Trophoblast cell (in vitro differentiated cells and primary cell): ENCODE data around the gene F7.

Source experiments
- DNase-seq, 2 donors: peaks; one replicate each; pipeline ENCODE4 v3.0.0-alpha.2; 2016
- H2AFZ ChIP-seq: 2 replicates; pipeline ENCODE4 v1.6.1; 2013; ENCODE audit warnings: low read length, moderate library complexity, mild to moderate bottlenecking; ENCODE audit not compliant: insufficient read depth, poor library complexity
- H2AK5ac ChIP-seq: 2 replicates; pipeline ENCODE4 v1.6.1; 2013; ENCODE audit warnings: mild to moderate bottlenecking, low read length
- H2BK120ac ChIP-seq: 2 replicates; pipeline ENCODE4 v1.6.1; 2013; ENCODE audit warnings: low read length, mild to moderate bottlenecking, moderate library complexity; ENCODE audit not compliant: insufficient read depth, poor library complexity
- H2BK12ac ChIP-seq: 2 replicates; pipeline ENCODE4 v1.6.1; 2013; ENCODE audit warnings: mild to moderate bottlenecking, low read length, moderate library complexity
- H2BK5ac ChIP-seq: 2 replicates; pipeline ENCODE4 v1.6.1; 2013; ENCODE audit warnings: low read length, low read depth, moderate library complexity, mild to moderate bottlenecking; ENCODE audit not compliant: poor library complexity
- H3K14ac ChIP-seq: 2 replicates; pipeline ENCODE4 v1.6.1; 2013; ENCODE audit warnings: mild to moderate bottlenecking, low read length
- H3K18ac ChIP-seq: 2 replicates; pipeline ENCODE4 v1.6.1; 2013; ENCODE audit warnings: mild to moderate bottlenecking, low read length
- H3K23ac ChIP-seq: 2 replicates; pipeline ENCODE4 v1.6.1; 2013; ENCODE audit warnings: low read length
- H3K27ac ChIP-seq: 2 replicates; pipeline ENCODE4 v1.5.1; 2013; ENCODE audit warnings: low read depth, mild to moderate bottlenecking, inconsistent platforms, low read length, moderate library complexity
- H3K27me3 ChIP-seq: 2 replicates; pipeline ENCODE4 v1.6.1; 2013; ENCODE audit warnings: inconsistent platforms, mild to moderate bottlenecking, low read length, moderate library complexity; ENCODE audit not compliant: insufficient read depth
- H3K36me3 ChIP-seq, 2 experiments: 1 replicate in 1 of 2; 2 replicates in 1 of 2; pipeline ENCODE4 v1.6.1; 2013; ENCODE audit warnings: low read length in 2 of 2, mild to moderate bottlenecking in 2 of 2, moderate library complexity in 1 of 2; ENCODE audit not compliant: insufficient read depth in 2 of 2, control insufficient read depth in 1 of 2
- H3K4ac ChIP-seq: 2 replicates; pipeline ENCODE4 v1.6.1; 2013; ENCODE audit warnings: low read depth, mild to moderate bottlenecking, low read length, moderate library complexity
- H3K4me1 ChIP-seq, 2 experiments: 1 replicate in 1 of 2; 2 replicates in 1 of 2; pipeline ENCODE4 v1.6.1; 2013; ENCODE audit warnings: low read length in 2 of 2, mild to moderate bottlenecking in 2 of 2, moderate library complexity in 1 of 2; ENCODE audit not compliant: insufficient read depth in 2 of 2, control insufficient read depth in 1 of 2
- H3K4me2 ChIP-seq: 2 replicates; pipeline ENCODE4 v1.6.1; 2013; ENCODE audit warnings: inconsistent platforms, mild to moderate bottlenecking, low read length, moderate library complexity
- H3K4me3 ChIP-seq: 2 replicates; pipeline ENCODE4 v1.5.1; 2013; ENCODE audit warnings: mild to moderate bottlenecking, low read depth, low read length, inconsistent platforms
- H3K79me1 ChIP-seq: one replicate; pipeline ENCODE4 v1.6.1; 2013; ENCODE audit warnings: low read length
- H3K79me2 ChIP-seq: 2 replicates; pipeline ENCODE4 v1.6.1; 2013; ENCODE audit warnings: low read length, mild to moderate bottlenecking; ENCODE audit not compliant: control insufficient read depth, insufficient read depth, poor library complexity
- H3K9ac ChIP-seq: 2 replicates; pipeline ENCODE4 v1.6.1; 2013; ENCODE audit warnings: mild to moderate bottlenecking, low read length
- H3K9me3 ChIP-seq: 2 replicates; pipeline ENCODE4 v1.6.1; 2013; ENCODE audit warnings: low read depth, mild to moderate bottlenecking, control low read depth, inconsistent platforms, low read length; ENCODE audit not compliant: insufficient read depth
- H4K12ac ChIP-seq: 2 replicates; pipeline ENCODE4 v1.6.1; 2013; ENCODE audit warnings: low read depth, mild to moderate bottlenecking, low read length, moderate library complexity
- H4K8ac ChIP-seq: 2 replicates; pipeline ENCODE4 v1.6.1; 2013; ENCODE audit warnings: low read depth, mild to moderate bottlenecking, low read length, moderate library complexity
- H4K91ac ChIP-seq: one replicate; pipeline ENCODE4 v1.6.1; 2013; ENCODE audit warnings: low read depth, mild to moderate bottlenecking, low read length, moderate library complexity
- WGBS: extraction: QIAGEN DNeasy Blood & Tissue Kit; methylation state at CpG from one replicate; pipeline ENCODE4 v1.1.7; 2013; ENCODE audit warnings: missing lambda C conversion rate; ENCODE audit not compliant: insufficient read length, insufficient coverage; ENCODE audit errors: extremely low coverage; 5-methylcytosine and 5-hydroxymethylcytosine counted together

F7 gene

GRCh38 chr13:113092776-113093579 lies 12.6 kb upstream of the F7 start:
- Histone ChIP-seq H3K36me3 (no peaks in the 10 kb centered on the region), H3K4me1 (peaks cover 0 to 2% of the 10 kb centered on the region in 2 experiments), H3K23ac (no peak overlapping the region), H3K18ac (no peak overlapping the region), H3K27me3 (no peaks in the 10 kb centered on the region), H3K9ac (no peak overlapping the region), H3K14ac (no peak overlapping the region), H2BK12ac (no peak overlapping the region), H2BK5ac (no peak overlapping the region), H3K4me3 (no peak overlapping the region), H4K12ac (no peak overlapping the region), H3K4me2 (no peak overlapping the region), H2BK120ac (no peak overlapping the region), H2AK5ac (no peak overlapping the region), H2AFZ (no peak overlapping the region), H4K91ac (no peak overlapping the region), H3K4ac (no peak overlapping the region), H3K9me3 (peaks cover 2% of the 10 kb centered on the region), H3K79me1 (no peaks in the 10 kb centered on the region), H4K8ac (no peak overlapping the region), H3K79me2 (no peaks in the 10 kb centered on the region), H3K27ac (no peak overlapping the region)
- WGBS: no CpG with 5 or more reads among the region's 25 CpGs
- DNase-seq: no peak

DNA sequence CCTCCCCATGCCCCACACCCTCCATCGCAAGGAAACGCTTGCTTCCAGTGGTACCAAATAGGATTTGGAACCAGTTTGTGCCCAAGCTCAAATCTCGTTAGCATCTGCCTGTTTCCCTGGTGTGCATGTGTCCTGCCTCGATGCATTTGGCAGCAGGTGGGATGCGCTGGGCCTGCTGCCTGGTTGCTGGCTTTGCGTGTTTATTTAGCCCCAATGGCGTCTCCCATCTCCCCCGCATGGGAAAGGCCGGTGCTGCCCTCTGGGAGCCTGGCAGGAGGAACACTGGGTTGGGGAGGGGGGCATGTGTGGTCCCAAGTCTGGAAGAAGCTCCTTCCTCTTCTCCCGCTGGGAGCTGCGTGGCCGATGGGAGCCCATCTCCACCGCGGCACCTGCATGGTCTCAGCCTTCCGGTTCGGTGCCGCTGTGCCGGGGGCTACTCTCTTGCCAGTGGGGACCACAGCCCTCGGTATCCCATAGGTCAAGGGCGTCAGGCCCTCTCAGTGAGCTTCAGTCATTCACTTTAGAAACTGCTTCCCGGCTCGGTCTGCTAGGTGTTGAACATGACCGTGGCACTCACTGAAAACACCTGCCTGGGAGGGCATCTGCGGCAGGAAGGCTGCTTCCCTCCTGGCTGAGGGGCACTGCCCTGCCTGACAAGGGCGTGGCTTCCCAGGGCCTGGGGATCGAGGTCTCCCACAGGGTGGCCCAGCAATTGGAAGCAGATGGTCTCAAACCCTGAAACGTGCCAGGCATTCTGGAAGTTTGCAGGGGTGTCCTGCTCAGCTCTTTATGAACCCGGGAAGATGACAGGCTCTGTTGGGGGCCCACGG lies 11.8 kb upstream of the F7 start:
- no peak overlapping the region for H4K91ac ChIP-seq
- no peak overlapping the region for H3K18ac ChIP-seq
- no peak overlapping the region for H4K12ac ChIP-seq
- no peak overlapping the region for H3K27ac ChIP-seq
- no peak overlapping the region for H2AFZ ChIP-seq
- H2BK120ac ChIP-seq: no peak overlapping the region
- no peak overlapping the region for H2AK5ac ChIP-seq
- H3K4me3 ChIP-seq: no peak overlapping the region
- H3K36me3 ChIP-seq: no peaks in the 10 kb centered on the region
- no peak overlapping the region for H3K23ac ChIP-seq
- H3K79me2 ChIP-seq: no peaks in the 10 kb centered on the region
- H3K4ac ChIP-seq: no peak overlapping the region
- H2BK12ac ChIP-seq: no peak overlapping the region
- peaks cover 2% of the 10 kb centered on the region for H3K9me3 ChIP-seq
- no peak overlapping the region for H3K4me2 ChIP-seq
- no peak overlapping the region for H2BK5ac ChIP-seq
- no peaks in the 10 kb centered on the region for H3K79me1 ChIP-seq
- H3K9ac ChIP-seq: no peak overlapping the region
- no peak overlapping the region for H4K8ac ChIP-seq
- H3K14ac ChIP-seq: no peak overlapping the region
- peaks cover 0 to 2% of the 10 kb centered on the region in 2 experiments for H3K4me1 ChIP-seq
- H3K27me3 ChIP-seq: no peaks in the 10 kb centered on the region
- WGBS: no CpG with 5 or more reads among the region's 29 CpGs
- DNase-seq: no peak

DNA sequence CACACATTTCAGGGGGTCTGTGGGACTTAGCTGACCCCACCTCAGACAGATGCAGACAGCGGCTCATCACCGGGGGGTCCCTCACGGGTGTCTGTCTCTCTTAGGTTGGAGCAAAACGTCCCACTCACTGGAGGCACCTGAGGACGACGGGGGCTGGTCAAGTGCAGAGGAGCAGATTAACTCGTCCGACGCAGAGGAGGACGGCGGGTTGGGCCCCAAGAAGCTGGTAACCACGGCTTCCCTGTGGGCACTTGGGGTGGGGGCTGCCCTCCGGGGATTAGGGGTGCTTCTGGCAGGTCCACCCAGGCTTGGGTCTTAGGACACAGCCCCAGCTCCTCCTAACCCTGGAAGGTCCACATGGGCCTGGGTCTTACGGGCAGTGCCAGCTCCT lies 11.2 kb upstream of the F7 start:
- no peaks in the 10 kb centered on the region for H3K79me1 ChIP-seq
- no peak overlapping the region for H3K4ac ChIP-seq
- no peak overlapping the region for H3K14ac ChIP-seq
- H3K27me3 ChIP-seq: no peaks in the 10 kb centered on the region
- no CpG with 5 or more reads among the region's 14 CpGs for WGBS
- H2AFZ ChIP-seq: no peak overlapping the region
- no peak overlapping the region for H3K4me3 ChIP-seq
- no peak overlapping the region for H2BK120ac ChIP-seq
- no peak overlapping the region for H2BK5ac ChIP-seq
- no peak overlapping the region for H2BK12ac ChIP-seq
- peaks cover 2% of the 10 kb centered on the region for H3K9me3 ChIP-seq
- no peak overlapping the region for H4K8ac ChIP-seq
- no peak overlapping the region for H4K91ac ChIP-seq
- H3K27ac ChIP-seq: no peak overlapping the region
- H3K4me1 ChIP-seq: peaks cover 0 to 2% of the 10 kb centered on the region in 2 experiments
- H3K36me3 ChIP-seq: no peaks in the 10 kb centered on the region
- no peak overlapping the region for H3K9ac ChIP-seq
- no peak overlapping the region for H2AK5ac ChIP-seq
- no peak overlapping the region for H3K18ac ChIP-seq
- no peak overlapping the region for H3K23ac ChIP-seq
- no peak overlapping the region for H4K12ac ChIP-seq
- no peak overlapping the region for H3K4me2 ChIP-seq
- no peaks in the 10 kb centered on the region for H3K79me2 ChIP-seq
- DNase-seq: no peak

GRCh38 chr13:113095146-113096051 lies 10.2 kb upstream of the F7 start:
- peaks cover 2% of the 10 kb centered on the region for H3K9me3 ChIP-seq
- no peak overlapping the region for H3K14ac ChIP-seq
- no CpG with 5 or more reads among the region's 25 CpGs for WGBS
- H3K4me3 ChIP-seq: no peak overlapping the region
- no peak overlapping the region for H2BK5ac ChIP-seq
- no peak overlapping the region for H2AFZ ChIP-seq
- no peak overlapping the region for H4K12ac ChIP-seq
- no peak overlapping the region for H4K8ac ChIP-seq
- no peak overlapping the region for H4K91ac ChIP-seq
- peaks cover 0 to 2% of the 10 kb centered on the region in 2 experiments for H3K4me1 ChIP-seq
- H3K4me2 ChIP-seq: no peak overlapping the region
- H2BK120ac ChIP-seq: no peak overlapping the region
- H3K36me3 ChIP-seq: no peaks in the 10 kb centered on the region
- no peaks in the 10 kb centered on the region for H3K79me2 ChIP-seq
- H3K23ac ChIP-seq: no peak overlapping the region
- H3K18ac ChIP-seq: no peak overlapping the region
- H2AK5ac ChIP-seq: no peak overlapping the region
- no peak overlapping the region for H3K27ac ChIP-seq
- no peak overlapping the region for H3K9ac ChIP-seq
- no peak overlapping the region for H3K4ac ChIP-seq
- H3K27me3 ChIP-seq: no peaks in the 10 kb centered on the region
- no peak for DNase-seq
- no peaks in the 10 kb centered on the region for H3K79me1 ChIP-seq
- no peak overlapping the region for H2BK12ac ChIP-seq
